ENCODE data around the gene AGTRAP.

DNA sequence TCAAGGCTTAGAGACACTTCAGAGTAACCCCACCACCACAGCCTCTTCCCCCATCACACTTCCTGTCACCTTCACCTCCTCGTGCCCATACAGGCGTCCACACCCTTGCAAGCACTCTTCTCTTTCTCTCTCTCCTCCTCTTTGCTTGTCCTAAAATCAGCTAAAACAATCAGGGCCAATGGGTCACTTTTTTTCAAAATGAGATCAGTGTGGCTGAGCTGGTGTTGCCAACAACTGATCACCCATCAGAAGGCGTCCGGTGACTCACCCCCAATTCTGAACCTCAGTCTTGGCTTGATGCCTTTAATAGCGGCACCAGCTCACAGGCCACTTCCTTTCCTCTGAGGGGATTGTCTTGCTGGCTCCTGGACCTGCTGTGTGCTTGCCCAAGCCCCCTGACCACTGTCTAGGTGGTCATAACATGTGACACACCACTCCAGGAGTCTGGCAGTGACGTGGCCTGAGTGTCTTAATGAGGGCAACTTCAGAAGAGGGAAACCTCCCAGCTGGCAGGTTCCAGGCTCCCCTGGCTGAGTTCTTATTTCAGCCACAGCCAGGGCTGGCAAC lies 42.8 kb upstream of the AGTRAP start:
- TF ChIP-seq, protein P1, sequence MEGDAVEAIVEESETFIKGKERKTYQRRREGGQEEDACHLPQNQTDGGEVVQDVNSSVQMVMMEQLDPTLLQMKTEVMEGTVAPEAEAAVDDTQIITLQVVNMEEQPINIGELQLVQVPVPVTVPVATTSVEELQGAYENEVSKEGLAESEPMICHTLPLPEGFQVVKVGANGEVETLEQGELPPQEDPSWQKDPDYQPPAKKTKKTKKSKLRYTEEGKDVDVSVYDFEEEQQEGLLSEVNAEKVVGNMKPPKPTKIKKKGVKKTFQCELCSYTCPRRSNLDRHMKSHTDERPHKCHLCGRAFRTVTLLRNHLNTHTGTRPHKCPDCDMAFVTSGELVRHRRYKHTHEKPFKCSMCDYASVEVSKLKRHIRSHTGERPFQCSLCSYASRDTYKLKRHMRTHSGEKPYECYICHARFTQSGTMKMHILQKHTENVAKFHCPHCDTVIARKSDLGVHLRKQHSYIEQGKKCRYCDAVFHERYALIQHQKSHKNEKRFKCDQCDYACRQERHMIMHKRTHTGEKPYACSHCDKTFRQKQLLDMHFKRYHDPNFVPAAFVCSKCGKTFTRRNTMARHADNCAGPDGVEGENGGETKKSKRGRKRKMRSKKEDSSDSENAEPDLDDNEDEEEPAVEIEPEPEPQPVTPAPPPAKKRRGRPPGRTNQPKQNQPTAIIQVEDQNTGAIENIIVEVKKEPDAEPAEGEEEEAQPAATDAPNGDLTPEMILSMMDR (conservative IDR thresholded peaks at IDR 0.05) = no peak
- no peak for TF ChIP-seq EZH2 (IDR thresholded peaks at IDR 0.05; ENCODE audit: low read depth)

Data from PC-9 (cell line).